Measurements from ENCODE around the gene NOVA1. TPM values are rescaled to one million over a fixed set of nuclear protein-coding genes. Genes with fewer than 3 reads are reported as not detected.

The NOVA1 gene
- polyA plus RNA-seq, 1 donor from 2014 or later: 121 TPM

DNA sequence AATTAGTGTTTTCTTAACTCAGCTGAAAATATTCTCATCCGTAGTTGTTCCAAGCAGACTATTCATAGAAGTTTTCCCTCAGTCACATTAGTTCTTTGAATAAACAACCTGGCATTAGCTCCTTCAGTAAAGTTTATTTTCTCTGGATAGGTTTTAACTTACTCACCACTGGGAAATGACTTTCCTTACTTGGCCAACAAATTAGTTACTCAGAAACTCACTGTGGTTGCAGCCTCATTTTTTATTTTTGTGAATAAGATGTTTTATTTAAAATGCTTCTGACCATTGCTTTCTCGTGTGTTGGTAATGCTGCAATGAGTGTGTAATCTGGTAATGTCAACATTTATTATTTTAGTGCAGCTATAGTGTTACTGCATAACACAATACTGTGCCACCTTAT, 74.9 kb downstream of the NOVA1 start:
- H3K9ac ChIP-seq (ENCODE audit: low read length): no peak overlapping the region
- H3K79me2 ChIP-seq (replicated peaks; ENCODE audit: insufficient read depth, low read length): peaks cover 37% of the 10 kb centered on the region
- TF ChIP-seq, protein P1, sequence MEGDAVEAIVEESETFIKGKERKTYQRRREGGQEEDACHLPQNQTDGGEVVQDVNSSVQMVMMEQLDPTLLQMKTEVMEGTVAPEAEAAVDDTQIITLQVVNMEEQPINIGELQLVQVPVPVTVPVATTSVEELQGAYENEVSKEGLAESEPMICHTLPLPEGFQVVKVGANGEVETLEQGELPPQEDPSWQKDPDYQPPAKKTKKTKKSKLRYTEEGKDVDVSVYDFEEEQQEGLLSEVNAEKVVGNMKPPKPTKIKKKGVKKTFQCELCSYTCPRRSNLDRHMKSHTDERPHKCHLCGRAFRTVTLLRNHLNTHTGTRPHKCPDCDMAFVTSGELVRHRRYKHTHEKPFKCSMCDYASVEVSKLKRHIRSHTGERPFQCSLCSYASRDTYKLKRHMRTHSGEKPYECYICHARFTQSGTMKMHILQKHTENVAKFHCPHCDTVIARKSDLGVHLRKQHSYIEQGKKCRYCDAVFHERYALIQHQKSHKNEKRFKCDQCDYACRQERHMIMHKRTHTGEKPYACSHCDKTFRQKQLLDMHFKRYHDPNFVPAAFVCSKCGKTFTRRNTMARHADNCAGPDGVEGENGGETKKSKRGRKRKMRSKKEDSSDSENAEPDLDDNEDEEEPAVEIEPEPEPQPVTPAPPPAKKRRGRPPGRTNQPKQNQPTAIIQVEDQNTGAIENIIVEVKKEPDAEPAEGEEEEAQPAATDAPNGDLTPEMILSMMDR (IDR thresholded peaks at IDR 0.05; ENCODE audit: poor library complexity, severe bottlenecking): no peak
- TF ChIP-seq TAF1 (IDR thresholded peaks at IDR 0.05; ENCODE audit: low read depth): no peak
- no peak overlapping the region for H3K4me2 ChIP-seq (ENCODE audit: low read length)
- no peak overlapping the region for H2AFZ ChIP-seq (ENCODE audit: low read depth, low read length)
- no peaks in the 10 kb centered on the region for H3K27me3 ChIP-seq (ENCODE audit: insufficient read depth, low read depth, low read length)
- H3F3A ChIP-seq (ENCODE audit: insufficient read depth, low read length, poor library complexity, severe bottlenecking): no peaks in the 10 kb centered on the region
- H3K4me3 ChIP-seq (ENCODE audit: low read length): no peak overlapping the region
- H3K9me3 ChIP-seq (ENCODE audit: low read length): no peaks in the 10 kb centered on the region
- H4K20me1 ChIP-seq (ENCODE audit: insufficient read depth): no peaks in the 10 kb centered on the region
- H3K9me2 ChIP-seq (ENCODE audit: insufficient read depth, low read length): no peaks in the 10 kb centered on the region
- H3K27ac ChIP-seq (ENCODE audit: low read length): no peak overlapping the region
- H3K36me3 ChIP-seq (ENCODE audit: insufficient read depth, low read length): no peaks in the 10 kb centered on the region

DNA sequence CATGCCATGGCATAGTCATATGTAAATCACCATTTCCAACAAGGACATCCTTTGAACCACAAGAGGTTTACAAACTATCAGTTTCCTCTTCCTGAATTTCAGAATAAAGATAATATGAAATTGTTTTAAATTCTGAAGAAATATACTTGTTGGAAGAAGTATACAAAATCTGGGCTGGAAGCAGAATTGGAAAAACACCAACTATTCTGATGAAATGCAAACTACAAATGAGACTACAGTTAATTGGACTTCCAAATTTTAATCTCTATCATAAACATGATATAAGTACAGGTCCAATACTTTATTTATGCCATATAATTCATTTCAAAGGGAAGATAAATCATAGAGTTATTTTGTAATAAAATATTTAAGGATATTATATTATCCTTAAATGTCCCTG, 80.1 kb downstream of the NOVA1 start:
- Histone ChIP-seq H3K27me3 (ENCODE audit: insufficient read depth, low read depth, low read length) (no peaks in the 10 kb centered on the region), H4K20me1 (ENCODE audit: insufficient read depth) (no peaks in the 10 kb centered on the region), H3K4me3 (ENCODE audit: low read length) (no peak overlapping the region), H3K79me2 (replicated peaks; ENCODE audit: insufficient read depth, low read length) (peaks cover 25% of the 10 kb centered on the region), H3K9me3 (ENCODE audit: low read length) (no peaks in the 10 kb centered on the region), H3K9ac (ENCODE audit: low read length) (no peak overlapping the region), H3K27ac (ENCODE audit: low read length) (no peak overlapping the region), H3F3A (ENCODE audit: insufficient read depth, low read length, poor library complexity, severe bottlenecking) (no peaks in the 10 kb centered on the region), H3K9me2 (ENCODE audit: insufficient read depth, low read length) (no peaks in the 10 kb centered on the region), H3K4me2 (ENCODE audit: low read length) (no peak overlapping the region), H2AFZ (ENCODE audit: low read depth, low read length) (no peak overlapping the region), H3K36me3 (ENCODE audit: insufficient read depth, low read length) (no peaks in the 10 kb centered on the region)
- TF ChIP-seq SMC3 (conservative IDR thresholded peaks at IDR 0.05; ENCODE audit: poor library complexity): no peak

DNA sequence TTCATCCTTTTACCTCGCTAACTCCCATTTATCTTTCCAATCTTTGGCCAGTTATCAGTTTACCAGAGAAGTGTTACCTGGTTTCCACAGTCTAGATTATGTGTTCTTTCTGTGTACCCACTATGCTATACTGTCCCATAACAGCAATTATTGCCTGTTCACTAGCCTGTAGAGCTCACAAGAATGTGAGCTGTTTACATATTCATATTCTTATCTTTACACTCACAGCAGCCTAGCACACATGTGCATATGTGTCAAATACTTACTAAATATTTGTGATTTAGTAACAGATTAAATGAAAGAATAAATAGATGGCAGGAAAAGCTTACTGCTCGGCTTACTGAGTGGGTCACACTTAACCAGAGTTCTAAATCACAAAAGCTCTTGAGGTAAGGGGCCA, 97.8 kb downstream of the NOVA1 start:
- peaks cover 4% of the 10 kb centered on the region for H3K36me3 ChIP-seq (ENCODE audit: insufficient read depth, low read length)
- no peak overlapping the region for H3K4me3 ChIP-seq (ENCODE audit: low read length)
- H3K79me2 ChIP-seq (replicated peaks; ENCODE audit: insufficient read depth, low read length): peaks cover 50% of the 10 kb centered on the region

More for the DNA sequence above, 97.8 kb downstream of the NOVA1 start:
- no peaks in the 10 kb centered on the region for H3F3A ChIP-seq (ENCODE audit: insufficient read depth, low read length, poor library complexity, severe bottlenecking)
- no peaks in the 10 kb centered on the region for H3K9me2 ChIP-seq (ENCODE audit: insufficient read depth, low read length)
- no peaks in the 10 kb centered on the region for H3K9me3 ChIP-seq (ENCODE audit: low read length)
- H4K20me1 ChIP-seq (ENCODE audit: insufficient read depth): no peaks in the 10 kb centered on the region
- TF ChIP-seq SMC3 (conservative IDR thresholded peaks at IDR 0.05; ENCODE audit: poor library complexity) (no peak), TAF1 (IDR thresholded peaks at IDR 0.05; ENCODE audit: low read depth) (no peak), MXI1 (conservative IDR thresholded peaks at IDR 0.05; ENCODE audit: poor library complexity, severe bottlenecking) (no peak), RAD21 (conservative IDR thresholded peaks at IDR 0.05) (no peak), POLR2AphosphoS5 (IDR thresholded peaks at IDR 0.05) (no peak)
- TF ChIP-seq, protein P2, sequence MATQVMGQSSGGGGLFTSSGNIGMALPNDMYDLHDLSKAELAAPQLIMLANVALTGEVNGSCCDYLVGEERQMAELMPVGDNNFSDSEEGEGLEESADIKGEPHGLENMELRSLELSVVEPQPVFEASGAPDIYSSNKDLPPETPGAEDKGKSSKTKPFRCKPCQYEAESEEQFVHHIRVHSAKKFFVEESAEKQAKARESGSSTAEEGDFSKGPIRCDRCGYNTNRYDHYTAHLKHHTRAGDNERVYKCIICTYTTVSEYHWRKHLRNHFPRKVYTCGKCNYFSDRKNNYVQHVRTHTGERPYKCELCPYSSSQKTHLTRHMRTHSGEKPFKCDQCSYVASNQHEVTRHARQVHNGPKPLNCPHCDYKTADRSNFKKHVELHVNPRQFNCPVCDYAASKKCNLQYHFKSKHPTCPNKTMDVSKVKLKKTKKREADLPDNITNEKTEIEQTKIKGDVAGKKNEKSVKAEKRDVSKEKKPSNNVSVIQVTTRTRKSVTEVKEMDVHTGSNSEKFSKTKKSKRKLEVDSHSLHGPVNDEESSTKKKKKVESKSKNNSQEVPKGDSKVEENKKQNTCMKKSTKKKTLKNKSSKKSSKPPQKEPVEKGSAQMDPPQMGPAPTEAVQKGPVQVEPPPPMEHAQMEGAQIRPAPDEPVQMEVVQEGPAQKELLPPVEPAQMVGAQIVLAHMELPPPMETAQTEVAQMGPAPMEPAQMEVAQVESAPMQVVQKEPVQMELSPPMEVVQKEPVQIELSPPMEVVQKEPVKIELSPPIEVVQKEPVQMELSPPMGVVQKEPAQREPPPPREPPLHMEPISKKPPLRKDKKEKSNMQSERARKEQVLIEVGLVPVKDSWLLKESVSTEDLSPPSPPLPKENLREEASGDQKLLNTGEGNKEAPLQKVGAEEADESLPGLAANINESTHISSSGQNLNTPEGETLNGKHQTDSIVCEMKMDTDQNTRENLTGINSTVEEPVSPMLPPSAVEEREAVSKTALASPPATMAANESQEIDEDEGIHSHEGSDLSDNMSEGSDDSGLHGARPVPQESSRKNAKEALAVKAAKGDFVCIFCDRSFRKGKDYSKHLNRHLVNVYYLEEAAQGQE (IDR thresholded peaks at IDR 0.05; ENCODE audit: borderline replicate concordance): no peak
- TF ChIP-seq, protein P1 (IDR thresholded peaks at IDR 0.05; ENCODE audit: poor library complexity, severe bottlenecking): no peak
- no peak overlapping the region for H3K4me2 ChIP-seq (ENCODE audit: low read length)
- H3K27me3 ChIP-seq (ENCODE audit: insufficient read depth, low read depth, low read length): no peaks in the 10 kb centered on the region
- no peak overlapping the region for H3K9ac ChIP-seq (ENCODE audit: low read length)
- no peak overlapping the region for H3K27ac ChIP-seq (ENCODE audit: low read length)
- no peak overlapping the region for H2AFZ ChIP-seq (ENCODE audit: low read depth, low read length)

Measured in neural cell (in vitro differentiated cells).